ENCODE results near the gene PITHD1. TPM values are rescaled to one million over a fixed set of nuclear protein-coding genes. Genes with fewer than 3 reads are reported as not detected.
"Not testable (repeated sequence)": the region's sequence is repeated elsewhere in the genome, so short reads cannot be mapped to it uniquely, and the experiment has no call there.

The PITHD1 gene
- polyA plus RNA-seq, 1 donor: 35.6 TPM

DNA sequence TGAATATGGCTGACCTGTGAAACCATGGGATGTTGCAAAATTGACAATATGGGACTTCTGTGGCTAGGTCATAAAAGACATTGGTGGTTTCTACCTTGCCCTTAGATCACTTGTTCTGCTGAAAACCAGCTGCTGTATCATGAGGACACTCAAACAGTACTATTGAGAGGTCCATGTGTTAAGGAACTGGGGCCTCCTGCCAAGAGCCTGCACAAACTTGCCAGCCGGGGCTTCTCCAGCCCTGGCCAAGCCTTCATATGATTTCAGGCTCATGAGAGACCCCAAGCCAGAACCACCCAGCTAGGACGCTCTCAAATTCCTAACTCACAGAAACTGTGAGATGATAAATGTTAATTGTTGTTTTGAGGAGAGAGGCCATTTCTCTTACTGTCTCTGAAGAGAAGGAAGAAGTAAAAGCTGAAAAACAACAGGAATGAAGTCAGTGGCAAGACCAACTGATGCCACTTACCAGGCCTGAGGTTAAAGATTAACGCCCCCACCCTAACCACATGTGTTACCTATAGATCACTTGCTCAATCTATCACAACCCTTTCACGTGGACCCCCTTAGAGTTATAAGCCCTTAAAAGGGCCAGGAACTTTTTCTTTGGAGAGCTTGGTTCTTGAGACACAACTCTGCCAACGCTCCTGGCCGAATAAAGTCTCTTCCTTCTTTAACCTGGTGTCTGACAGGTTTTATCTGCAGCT, 3.9 kb upstream of the PITHD1 start:
- DNase-seq (ENCODE audit: low read depth): no peak

DNA sequence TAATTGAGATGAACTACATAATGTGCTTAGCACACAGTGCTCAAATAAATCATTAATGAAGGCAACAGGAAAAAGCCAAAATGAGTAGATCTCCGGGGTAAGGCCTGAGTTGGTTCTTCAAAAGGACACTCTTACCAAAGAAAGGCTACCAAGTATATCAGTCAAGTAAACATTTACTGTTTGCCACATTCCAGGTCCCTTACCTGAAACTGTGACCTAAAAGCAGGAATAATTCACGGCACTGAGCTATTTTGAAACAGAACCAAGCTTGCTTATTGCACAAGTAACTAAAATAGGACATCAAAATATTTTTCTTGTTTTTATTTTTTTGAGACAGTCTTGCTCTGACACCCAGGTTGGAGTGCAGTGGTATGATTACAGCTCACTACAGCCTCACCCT, 2.0 kb upstream of the PITHD1 start:
- DNase-seq (ENCODE audit: low read depth): no peak

DNA sequence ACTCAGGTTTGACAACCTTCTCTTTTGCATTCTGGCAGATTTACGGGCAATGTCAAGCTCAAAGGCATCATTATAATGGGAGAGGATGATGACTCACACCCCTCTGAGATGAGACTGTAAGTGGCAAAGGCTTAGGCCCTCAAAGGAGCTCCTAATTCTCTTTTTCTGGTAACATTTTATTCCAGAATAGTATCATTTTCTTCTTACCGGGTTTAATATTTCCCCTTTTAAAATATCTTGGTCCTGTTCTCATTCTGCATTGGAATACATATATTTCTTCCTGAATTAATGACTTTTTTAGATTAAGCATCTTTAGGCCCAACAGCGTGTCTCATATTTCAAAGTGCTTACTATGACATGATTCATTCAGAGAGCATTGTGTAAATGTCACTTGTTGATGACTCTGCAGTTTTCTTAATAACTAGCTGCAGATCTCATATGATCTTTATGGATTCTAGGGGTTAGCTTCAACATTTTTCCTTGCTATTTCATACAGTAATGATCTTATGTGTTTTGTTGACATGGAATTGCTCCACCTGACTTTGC, 1.7 kb downstream of the PITHD1 start:
- no peak for DNase-seq (ENCODE audit: low read depth)

DNA sequence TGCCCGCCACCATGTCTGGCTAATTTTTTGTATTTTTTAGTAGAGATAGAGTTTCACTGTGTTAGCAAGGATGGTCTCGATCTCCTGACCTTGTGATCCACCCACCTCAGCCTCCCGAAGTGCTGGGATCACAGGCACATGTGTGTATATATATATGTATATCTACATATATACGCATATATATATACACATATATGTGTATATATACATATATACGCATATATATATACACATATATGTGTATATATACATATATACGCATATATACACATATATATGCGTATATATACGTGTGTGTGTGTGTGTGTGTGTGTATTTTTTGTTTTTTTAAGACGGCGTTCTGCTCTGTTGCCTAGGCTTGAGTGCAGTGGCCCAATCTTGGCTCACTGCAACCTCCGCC, 4.9 kb downstream of the PITHD1 start:
- not testable (repeated sequence) for DNase-seq (ENCODE audit: low read depth)

DNA sequence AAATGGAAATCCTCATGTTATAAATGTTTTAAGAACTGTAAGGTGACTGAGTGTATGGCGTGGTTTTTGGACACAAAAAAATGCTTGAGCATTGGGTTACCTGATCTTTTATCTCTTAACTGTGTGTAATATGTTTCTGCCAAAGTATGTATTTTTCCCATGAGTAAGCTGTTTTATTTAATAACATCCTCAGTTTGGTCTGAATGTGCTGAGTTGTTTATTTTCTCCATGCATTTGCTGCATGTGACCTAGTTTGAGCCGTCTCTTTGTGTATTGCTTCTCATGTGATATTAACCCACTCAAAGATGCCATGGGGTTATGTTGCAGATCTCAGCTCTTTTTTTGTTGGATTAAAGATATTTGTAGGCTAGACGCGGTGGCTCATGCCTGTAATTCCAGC, 6.6 kb downstream of the PITHD1 start:
- DNase-seq (ENCODE audit: low read depth): no peak

DNA sequence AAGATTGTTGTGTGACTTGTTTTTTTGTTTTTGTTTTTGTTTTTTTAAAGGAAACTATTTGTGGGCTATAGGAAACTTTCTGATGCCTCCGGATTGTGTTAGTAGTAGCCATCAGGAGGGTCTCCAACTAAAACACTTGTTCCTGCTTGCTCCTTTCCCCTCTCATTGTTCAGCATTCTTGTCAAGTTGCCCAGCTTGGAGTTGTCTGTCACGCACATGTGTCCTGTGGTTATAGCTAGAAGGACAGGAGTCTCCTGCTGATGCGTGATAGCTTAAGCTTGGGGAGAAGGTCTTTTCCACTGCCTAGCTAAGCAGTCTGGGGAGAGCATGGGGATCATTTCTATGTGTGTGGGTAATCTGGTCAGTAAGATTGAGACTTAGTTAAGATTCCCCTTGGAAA, 9.5 kb downstream of the PITHD1 start:
- DNase-seq (ENCODE audit: low read depth): no peak

DNA sequence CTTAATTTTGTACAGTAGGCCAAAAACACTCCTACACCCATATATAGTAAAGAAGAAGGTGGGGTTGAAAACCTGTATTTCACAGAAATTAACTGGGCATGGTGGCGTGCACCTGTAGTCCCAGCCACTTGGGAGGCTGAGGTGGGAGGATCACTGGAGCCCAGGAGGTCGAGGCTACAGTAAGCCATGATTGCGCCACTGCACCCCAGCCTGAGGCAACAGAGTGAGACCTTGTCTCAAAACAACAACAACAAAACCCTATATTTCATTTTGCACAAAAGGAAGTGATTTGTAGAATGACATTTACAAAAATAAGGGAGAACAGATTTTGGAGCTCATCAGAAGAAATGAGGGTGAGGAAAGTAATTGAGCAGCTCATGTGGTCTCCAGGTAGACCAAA, 10.5 kb downstream of the PITHD1 start:
- no peak for DNase-seq (ENCODE audit: low read depth)

DNA sequence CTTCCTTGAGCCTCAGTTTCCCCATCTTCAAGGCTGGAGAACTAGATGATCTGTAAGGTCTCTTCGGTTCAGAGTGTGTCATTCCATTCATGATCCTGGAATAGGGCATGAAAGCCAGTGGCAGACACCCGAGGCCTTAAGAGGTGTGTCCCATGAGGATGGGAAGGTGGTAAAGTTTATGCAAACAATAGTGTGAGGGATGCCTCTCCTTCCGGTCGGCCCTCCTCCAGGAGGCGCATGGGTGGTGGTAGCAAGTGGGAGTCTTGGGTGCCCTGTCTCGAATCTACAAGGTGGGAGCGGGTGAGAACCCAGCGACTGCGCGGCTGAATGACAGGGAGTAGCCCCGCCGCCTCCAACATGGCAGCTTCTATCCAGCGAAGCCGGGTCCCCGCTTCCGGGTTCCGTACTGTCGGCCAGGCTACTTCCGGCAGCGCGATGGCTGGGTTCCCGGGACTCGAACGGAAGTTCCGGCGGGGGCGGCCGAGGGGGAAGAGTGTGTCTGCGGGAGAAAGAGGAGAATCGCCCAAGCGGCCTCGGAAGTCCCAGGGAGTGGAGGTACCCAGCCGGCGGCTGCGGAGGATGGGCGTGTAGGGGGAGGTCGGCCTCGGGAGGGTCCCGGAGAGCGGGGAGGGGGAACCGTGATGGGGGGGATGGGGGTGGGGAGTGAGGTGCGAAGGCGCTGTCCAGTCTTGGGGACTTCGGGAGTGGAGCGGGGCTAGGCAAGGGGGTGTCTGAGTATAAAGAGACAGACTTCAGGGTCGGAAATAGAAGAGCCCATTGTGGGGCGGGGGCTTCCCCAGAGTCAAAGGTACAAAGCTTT, 12.7 kb downstream of the PITHD1 start, which contains the start of gene LYPLA2:
TSS of gene LYPLA2 (plus strand) at position 450 of the 820 bp plus-strand sequence. CDS start 1,538 bp downstream, outside the sequence.
- peak; percentile 72 for DNase-seq (ENCODE audit: low read depth)

DNA sequence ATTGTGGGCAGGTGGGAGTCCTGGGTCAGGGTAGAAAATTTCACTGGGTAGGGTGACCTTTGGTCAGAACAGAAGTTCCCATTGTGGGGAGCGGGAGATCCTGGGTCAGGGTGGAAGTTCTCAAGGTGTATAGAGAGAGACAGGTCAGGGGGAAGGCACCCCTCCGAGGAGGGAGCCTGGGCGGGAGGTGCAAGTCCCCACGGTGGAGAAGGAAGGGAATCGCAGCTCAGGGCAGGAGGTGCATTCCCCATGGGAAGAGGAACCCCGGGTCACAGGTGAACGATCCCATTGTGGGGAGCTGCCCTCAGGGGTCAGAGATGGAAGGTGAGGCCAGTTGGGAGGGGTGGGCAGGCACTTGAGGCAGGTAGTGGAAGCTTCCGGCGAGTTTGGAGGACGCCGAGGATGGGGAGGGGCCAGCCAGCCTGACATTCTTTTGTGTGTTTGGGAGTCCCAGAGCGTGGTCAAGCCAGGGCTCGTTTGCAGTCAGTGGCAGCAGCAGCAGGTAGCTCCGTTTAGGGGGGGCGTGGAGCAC, 13.4 kb downstream of the PITHD1 start:
- no peak for DNase-seq (ENCODE audit: low read depth)

DNA sequence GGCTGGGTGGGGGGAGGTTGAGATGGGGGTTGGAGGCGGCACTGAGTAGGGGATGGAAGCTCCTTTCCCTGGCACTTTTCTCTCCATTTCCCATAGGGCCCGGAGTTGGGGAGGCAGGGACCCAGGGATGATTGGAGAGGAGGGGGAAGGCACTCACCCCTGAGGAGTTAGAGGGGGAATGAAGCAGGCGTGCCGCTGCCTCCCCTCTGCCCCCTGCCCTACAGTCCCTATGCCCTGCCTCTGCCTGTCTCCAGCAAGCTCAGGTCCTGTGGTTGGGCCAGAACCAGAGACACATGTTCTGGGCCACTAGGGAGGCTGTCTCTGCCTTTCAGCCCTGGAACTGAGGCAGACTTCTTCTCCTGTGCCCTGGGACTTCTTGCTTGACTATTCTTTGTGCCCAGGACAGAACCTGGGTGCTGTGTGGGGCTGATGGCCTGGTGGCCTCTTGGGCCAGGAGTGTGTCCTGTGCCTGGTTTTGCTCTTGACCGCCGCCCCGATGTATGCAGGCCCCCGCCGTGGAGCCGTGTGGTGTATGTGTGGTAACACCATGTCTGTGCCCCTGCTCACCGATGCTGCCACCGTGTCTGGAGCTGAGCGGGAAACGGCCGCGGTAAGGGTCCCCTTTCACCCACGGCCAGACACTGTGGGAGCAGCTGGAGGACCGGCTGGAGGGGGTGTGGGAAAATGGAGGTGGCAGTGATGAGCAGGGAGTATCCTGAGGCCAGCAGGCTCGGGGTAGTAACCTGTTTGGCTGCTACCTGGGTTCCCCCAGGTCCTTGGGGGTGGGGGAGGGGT, 14.1 kb downstream of the PITHD1 start:
- DNase-seq (ENCODE audit: low read depth): no peak

DNA sequence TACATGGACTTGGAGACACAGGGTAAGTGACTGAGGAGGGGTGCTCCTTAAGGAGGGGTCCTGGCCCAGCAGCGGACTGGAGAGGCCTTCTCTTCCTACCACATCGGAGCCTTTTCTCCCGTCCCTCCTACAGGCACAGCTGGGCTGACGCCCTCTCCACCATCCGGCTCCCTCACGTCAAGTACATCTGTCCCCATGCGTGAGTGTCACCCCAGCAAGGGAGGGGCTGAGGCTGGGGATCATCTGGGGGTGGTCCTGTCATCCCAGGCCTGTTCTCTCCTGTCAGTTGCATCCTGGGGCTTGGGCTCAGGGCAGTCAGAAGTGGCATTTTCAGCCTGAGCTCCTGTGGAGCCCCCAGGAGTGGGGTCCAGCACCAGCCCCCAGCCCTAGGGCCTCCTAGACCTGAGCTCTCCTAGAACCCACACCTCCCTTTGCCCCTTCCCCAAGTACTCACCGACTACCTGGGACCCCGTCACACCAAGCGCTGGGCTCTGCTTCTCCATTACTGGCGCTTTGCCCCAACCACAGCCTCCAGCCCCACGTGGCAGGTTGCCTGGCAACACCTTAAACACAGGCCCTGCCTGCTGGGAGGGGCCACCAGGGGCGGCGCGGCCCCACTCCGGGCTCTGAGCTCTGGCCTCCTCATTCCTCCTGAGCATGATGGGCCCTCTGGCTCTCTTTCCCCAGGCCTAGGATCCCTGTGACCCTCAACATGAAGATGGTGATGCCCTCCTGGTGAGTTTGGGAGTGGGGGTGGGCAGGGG, 15.0 kb downstream of the PITHD1 start:
- DNase-seq (ENCODE audit: low read depth): no peak

DNA sequence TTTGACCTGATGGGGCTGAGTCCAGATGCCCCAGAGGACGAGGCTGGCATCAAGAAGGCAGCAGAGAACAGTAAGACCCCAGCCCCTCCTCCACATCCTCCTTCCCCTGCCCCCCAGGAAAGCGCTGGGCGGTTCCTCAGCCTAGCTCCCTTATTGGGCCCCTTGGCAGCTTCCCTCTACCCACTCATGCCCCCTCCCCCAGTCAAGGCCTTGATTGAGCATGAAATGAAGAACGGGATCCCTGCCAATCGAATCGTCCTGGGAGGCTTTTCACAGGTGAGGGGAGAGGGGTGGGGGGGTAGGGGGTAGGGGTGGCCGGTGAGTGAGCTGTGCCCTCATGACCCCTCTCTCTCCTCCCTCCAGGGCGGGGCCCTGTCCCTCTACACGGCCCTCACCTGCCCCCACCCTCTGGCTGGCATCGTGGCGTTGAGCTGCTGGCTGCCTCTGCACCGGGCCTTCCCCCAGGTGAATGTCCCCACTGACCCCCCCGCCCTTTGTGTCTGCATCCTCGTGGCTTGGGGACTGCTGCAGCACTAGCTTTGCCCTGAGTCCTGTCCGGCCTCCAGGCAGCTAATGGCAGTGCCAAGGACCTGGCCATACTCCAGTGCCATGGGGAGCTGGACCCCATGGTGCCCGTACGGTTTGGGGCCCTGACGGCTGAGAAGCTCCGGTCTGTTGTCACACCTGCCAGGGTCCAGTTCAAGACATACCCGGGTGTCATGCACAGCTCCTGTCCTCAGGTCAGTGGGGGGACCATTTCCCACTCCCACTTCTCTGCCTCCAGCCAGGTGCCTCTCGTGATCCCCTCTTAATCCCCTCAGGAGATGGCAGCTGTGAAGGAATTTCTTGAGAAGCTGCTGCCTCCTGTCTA, 15.9 kb downstream of the PITHD1 start:
- no peak for DNase-seq (ENCODE audit: low read depth)

DNA sequence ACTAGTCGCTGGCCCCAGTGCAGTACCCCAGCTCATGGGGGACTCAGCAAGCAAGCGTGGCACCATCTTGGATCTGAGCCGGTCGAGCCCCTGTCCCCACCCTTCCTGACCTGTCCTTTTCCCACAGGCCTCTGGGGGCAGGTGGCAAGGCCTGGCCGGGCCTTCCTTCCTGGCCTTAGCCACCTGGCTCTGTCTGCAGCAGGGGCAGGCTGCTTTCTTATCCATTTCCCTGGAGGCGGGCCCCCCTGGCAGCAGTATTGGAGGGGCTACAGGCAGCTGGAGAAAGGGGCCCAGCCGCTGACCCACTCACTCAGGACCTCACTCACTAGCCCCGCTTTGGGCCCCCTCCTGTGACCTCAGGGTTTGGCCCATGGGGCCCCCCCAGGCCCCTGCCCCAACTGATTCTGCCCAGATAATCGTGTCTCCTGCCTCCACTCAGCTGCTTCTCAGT, 16.5 kb downstream of the PITHD1 start:
- not testable (repeated sequence) for DNase-seq (ENCODE audit: low read depth)

DNA sequence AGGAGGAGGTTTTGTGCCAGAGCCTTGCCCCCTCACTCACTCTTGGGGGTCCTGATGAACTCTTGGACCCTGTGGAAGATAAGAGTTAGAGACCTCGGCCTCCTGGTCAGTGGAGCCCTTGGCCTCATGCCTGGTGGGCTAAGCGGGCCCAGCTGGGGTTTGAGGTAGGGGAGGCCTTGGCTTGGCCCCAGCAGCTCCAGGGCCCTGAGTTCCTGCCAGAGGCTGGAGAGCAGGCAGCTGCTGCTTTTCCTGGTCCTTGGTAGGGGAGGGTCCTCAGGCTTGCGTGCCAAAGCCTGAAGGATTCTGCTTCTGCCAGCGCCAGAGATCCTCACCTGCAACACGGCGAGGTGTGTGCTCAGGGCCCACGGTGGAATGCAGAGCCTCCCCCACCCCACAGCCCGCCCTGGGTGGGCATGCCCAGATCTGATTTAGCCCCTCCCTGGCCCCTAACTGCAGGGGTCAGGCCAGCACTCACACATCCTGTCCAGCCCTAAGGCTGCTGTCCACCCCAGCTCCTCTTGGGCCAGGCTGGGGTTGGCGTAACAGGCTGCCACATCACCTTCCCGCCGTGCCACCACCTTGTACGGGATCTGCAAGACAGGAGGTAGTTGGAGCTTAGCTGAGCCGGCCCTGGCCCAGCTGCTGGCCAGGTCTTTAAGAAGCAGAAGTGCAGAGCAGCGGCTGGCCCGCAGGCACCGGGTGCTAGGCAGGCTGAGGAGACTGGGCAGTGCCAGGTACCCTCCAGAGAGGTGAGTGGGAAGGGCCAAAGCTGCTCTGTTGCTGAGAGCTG, 17.7 kb downstream of the PITHD1 start:
- DNase-seq (ENCODE audit: low read depth): no peak

DNA sequence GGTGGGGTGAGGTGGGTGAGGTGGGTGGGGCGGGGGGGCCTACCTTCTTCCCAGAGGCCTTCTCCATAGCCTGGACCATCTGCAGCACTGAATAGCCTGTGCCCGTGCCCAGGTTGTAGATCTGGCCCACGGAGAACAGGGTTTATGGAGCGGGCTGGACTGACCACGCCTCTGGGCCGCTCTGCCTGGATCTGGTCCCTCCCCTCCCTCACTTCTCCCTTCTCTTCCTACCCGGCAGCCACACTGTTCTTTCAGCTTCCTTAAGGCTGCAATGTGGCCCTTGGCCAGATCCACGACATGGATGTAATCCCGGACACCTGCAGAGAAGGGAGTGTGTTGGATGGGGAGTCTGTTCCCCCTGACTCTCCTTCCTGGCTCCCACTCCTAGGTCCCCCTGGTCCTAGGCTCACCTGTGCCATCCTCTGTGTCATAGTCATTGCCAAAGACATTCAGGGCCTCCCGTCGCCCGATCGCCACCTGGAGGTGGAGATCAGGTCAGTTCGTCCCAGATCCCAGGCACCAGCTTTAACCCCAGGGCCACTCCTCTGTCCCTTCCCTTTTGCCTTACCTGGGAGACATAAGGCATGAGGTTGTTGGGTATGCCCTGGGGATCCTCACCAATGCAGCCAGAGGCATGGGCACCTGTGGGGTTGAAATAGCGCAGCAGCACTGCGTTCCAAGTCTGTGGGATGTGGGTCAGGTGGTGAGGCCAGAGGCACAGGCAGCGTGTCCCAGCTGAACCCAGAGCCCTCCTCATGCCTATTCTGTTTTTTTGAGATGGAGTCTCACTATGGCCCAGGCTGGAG, 18.5 kb downstream of the PITHD1 start:
- DNase-seq (ENCODE audit: low read depth): no peak

DNA sequence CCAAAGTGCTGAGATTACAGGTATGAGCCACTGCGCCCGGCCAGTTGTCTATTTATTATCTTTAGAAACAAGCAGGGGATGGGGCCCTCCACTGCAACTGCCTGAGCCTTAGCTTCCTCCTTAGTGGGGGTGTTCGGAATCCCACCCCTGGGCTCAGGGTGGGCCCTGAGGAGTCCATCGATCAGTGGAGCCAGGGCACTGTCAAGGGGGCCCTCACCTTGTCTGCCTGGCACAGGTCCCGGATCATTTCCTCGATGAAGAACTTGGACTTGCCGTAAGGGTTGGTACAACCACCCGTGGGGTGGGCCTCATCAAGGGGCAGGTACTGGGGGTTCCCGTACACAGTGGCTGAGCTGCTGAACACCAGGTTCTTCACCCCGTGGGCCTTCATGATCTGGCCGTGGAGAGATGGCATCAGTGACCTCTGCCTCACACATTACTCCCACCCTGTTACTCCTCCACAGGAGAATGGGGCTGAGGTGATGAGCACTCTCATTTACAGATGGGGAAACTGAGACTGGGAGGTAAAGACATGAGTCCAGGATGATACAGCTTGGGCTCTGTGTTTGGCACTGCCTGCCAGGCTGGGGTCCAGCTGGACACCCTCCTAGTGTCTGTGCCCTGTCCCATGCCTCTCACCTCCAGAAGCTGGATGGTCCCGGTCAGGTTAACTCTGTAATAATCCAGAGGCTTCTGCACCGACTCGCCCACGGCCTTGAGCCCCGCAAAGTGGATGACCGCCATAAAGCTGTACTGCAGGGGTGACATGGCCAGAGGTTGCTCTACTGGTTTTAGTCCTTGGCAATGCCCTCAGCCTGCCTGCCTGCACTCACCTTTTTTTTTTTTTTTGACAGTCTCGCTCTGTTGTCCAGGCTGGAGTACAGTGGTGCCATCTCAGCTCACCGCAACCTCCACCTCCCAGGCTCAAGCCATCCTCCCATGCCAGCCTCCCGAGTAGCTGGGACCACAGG, 19.5 kb downstream of the PITHD1 start:
- no peak for DNase-seq (ENCODE audit: low read depth)

DNA sequence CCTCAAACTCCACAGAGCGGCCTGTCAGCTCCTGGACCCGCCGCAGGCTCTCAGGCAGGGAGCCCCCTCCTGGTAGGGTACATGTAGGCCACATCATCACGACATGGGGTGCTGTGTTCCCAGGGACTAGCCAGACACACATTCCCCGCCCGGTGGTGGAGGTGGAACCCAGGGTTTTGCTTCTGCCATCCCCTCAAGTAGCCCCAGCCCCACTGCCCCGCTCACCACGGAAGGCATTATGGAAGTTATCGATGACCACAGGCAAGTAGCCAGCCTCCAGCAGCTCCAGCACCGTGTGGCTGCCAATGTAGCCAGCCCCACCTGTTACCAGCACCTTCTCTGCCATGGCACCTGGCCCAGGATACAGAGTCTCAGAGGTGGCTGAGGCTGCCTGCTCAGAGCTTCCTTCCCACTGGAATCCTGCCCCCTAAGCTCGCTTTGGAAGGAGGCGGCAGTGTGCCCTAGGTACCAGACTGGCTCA, 20.5 kb downstream of the PITHD1 start:
- no peak for DNase-seq (ENCODE audit: low read depth)

Data from forelimb muscle (tissue), 1 donor.